ENCODE data around the gene TANGO2.

The TANGO2 gene

GRCh38 chr22:20089977-20090729, 69.2 kb downstream of the TANGO2 start:
- DNase-seq = no peak

- DNase-seq = no peak
These were observed 69.9 kb downstream of the TANGO2 start for GRCh38 chr22:20090730-20091240.

GRCh38 chr22:20091690-20092476, 71.0 kb downstream of the TANGO2 start:
- DNase-seq = no peak

GRCh38 chr22:20092477-20092854, 71.6 kb downstream of the TANGO2 start:
- no peak for DNase-seq

- DNase-seq = no peak
These were observed 72.7 kb downstream of the TANGO2 start for GRCh38 chr22:20093418-20094196.

GRCh38 chr22:20094197-20094807, 73.4 kb downstream of the TANGO2 start:
- no peak for DNase-seq

- no peak for DNase-seq
These were observed 74.6 kb downstream of the TANGO2 start for GRCh38 chr22:20095521-20095920.

GRCh38 chr22:20096574-20097420, 75.9 kb downstream of the TANGO2 start:
- DNase-seq = no peak

- no peak for DNase-seq
These were observed 78.3 kb downstream of the TANGO2 start for GRCh38 chr22:20099099-20099711.

GRCh38 chr22:20101638-20102037, 80.7 kb downstream of the TANGO2 start:
- DNase-seq = no peak

GRCh38 chr22:20102203-20102780, 81.4 kb downstream of the TANGO2 start:
- DNase-seq = no peak

GRCh38 chr22:20105456-20106204, 84.7 kb downstream of the TANGO2 start:
- no peak for DNase-seq

- no peak for DNase-seq
These were observed 85.4 kb downstream of the TANGO2 start for GRCh38 chr22:20106205-20106848.

- no peak for DNase-seq
These were observed 85.9 kb downstream of the TANGO2 start for GRCh38 chr22:20106849-20107237.

- DNase-seq = no peak
These were observed 86.6 kb downstream of the TANGO2 start for GRCh38 chr22:20107471-20107901.

GRCh38 chr22:20107951-20108756, 87.2 kb downstream of the TANGO2 start:
- DNase-seq = no peak

- DNase-seq = no peak
These were observed 87.9 kb downstream of the TANGO2 start for GRCh38 chr22:20108757-20109230.
